ENCODE results near the gene MYO9B. TPM values are rescaled to one million over a fixed set of nuclear protein-coding genes. Genes with fewer than 3 reads are reported as not detected.

Gene MYO9B
- total RNA-seq, 1 experiment from 2014 or later = 94.3 TPM

- TF ChIP-seq ZBTB43 (CRISPR knock-in tag; IDR thresholded peaks at IDR 0.05) (no peak), ZNF263 (CRISPR knock-in tag; IDR thresholded peaks at IDR 0.05; ENCODE audit: low read depth) (no peak), USF2 (CRISPR knock-in tag; IDR thresholded peaks at IDR 0.05) (no peak), ZNF671 (CRISPR knock-in tag; IDR thresholded peaks at IDR 0.05) (no peak), ZNF416 (CRISPR knock-in tag; IDR thresholded peaks at IDR 0.05) (no peak), PREB (CRISPR knock-in tag; IDR thresholded peaks at IDR 0.05; ENCODE audit: borderline replicate concordance) (no peak), NR3C1 (CRISPR knock-in tag; conservative IDR thresholded peaks at IDR 0.05; ENCODE audit: low read depth) (no peak), ATF6 (CRISPR knock-in tag; IDR thresholded peaks at IDR 0.05) (no peak)
- TF ChIP-seq, protein P1, sequence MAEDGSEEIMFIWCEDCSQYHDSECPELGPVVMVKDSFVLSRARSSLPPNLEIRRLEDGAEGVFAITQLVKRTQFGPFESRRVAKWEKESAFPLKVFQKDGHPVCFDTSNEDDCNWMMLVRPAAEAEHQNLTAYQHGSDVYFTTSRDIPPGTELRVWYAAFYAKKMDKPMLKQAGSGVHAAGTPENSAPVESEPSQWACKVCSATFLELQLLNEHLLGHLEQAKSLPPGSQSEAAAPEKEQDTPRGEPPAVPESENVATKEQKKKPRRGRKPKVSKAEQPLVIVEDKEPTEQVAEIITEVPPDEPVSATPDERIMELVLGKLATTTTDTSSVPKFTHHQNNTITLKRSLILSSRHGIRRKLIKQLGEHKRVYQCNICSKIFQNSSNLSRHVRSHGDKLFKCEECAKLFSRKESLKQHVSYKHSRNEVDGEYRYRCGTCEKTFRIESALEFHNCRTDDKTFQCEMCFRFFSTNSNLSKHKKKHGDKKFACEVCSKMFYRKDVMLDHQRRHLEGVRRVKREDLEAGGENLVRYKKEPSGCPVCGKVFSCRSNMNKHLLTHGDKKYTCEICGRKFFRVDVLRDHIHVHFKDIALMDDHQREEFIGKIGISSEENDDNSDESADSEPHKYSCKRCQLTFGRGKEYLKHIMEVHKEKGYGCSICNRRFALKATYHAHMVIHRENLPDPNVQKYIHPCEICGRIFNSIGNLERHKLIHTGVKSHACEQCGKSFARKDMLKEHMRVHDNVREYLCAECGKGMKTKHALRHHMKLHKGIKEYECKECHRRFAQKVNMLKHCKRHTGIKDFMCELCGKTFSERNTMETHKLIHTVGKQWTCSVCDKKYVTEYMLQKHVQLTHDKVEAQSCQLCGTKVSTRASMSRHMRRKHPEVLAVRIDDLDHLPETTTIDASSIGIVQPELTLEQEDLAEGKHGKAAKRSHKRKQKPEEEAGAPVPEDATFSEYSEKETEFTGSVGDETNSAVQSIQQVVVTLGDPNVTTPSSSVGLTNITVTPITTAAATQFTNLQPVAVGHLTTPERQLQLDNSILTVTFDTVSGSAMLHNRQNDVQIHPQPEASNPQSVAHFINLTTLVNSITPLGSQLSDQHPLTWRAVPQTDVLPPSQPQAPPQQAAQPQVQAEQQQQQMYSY (CRISPR knock-in tag; IDR thresholded peaks at IDR 0.05) = no peak
- TF ChIP-seq, protein P2, sequence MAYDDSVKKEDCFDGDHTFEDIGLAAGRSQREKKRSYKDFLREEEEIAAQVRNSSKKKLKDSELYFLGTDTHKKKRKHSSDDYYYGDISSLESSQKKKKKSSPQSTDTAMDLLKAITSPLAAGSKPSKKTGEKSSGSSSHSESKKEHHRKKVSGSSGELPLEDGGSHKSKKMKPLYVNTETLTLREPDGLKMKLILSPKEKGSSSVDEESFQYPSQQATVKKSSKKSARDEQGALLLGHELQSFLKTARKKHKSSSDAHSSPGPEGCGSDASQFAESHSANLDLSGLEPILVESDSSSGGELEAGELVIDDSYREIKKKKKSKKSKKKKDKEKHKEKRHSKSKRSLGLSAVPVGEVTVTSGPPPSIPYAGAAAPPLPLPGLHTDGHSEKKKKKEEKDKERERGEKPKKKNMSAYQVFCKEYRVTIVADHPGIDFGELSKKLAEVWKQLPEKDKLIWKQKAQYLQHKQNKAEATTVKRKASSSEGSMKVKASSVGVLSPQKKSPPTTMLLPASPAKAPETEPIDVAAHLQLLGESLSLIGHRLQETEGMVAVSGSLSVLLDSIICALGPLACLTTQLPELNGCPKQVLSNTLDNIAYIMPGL (CRISPR knock-in tag; IDR thresholded peaks at IDR 0.05) = no peak
Observed at GRCh38 chr19:17172624-17173345, 97.2 kb downstream of the MYO9B start (continued).

GRCh38 chr19:17178291-17178690 is 102.7 kb downstream of the MYO9B start:
- peaks cover 13% of the 10 kb centered on the region for H3K36me3 Mint-ChIP-seq
- H3K4me1 Mint-ChIP-seq = peaks cover 14% of the 10 kb centered on the region
- DNase-seq (ENCODE audit: low spot score) = no peak
- no peak overlapping the region for H3K27ac Mint-ChIP-seq
- H3K9me3 Mint-ChIP-seq = no peaks in the 10 kb centered on the region
- no peak for ATAC-seq
- no peak overlapping the region for H3K4me3 Mint-ChIP-seq
- H3K27me3 Mint-ChIP-seq (ENCODE audit: low read depth) = no peaks in the 10 kb centered on the region
- POLR2A ChIA-PET = no interaction called here
- CTCF ChIA-PET = no interaction called here
- TF ChIP-seq PREB (CRISPR knock-in tag; IDR thresholded peaks at IDR 0.05; ENCODE audit: borderline replicate concordance) (no peak), GABPB1 (CRISPR knock-in tag; IDR thresholded peaks at IDR 0.05) (no peak), AFF4 (CRISPR knock-in tag; IDR thresholded peaks at IDR 0.05; ENCODE audit: borderline replicate concordance) (no peak)
- TF ChIP-seq, protein P3, sequence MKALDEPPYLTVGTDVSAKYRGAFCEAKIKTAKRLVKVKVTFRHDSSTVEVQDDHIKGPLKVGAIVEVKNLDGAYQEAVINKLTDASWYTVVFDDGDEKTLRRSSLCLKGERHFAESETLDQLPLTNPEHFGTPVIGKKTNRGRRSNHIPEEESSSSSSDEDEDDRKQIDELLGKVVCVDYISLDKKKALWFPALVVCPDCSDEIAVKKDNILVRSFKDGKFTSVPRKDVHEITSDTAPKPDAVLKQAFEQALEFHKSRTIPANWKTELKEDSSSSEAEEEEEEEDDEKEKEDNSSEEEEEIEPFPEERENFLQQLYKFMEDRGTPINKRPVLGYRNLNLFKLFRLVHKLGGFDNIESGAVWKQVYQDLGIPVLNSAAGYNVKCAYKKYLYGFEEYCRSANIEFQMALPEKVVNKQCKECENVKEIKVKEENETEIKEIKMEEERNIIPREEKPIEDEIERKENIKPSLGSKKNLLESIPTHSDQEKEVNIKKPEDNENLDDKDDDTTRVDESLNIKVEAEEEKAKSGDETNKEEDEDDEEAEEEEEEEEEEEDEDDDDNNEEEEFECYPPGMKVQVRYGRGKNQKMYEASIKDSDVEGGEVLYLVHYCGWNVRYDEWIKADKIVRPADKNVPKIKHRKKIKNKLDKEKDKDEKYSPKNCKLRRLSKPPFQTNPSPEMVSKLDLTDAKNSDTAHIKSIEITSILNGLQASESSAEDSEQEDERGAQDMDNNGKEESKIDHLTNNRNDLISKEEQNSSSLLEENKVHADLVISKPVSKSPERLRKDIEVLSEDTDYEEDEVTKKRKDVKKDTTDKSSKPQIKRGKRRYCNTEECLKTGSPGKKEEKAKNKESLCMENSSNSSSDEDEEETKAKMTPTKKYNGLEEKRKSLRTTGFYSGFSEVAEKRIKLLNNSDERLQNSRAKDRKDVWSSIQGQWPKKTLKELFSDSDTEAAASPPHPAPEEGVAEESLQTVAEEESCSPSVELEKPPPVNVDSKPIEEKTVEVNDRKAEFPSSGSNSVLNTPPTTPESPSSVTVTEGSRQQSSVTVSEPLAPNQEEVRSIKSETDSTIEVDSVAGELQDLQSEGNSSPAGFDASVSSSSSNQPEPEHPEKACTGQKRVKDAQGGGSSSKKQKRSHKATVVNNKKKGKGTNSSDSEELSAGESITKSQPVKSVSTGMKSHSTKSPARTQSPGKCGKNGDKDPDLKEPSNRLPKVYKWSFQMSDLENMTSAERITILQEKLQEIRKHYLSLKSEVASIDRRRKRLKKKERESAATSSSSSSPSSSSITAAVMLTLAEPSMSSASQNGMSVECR (CRISPR knock-in tag; IDR thresholded peaks at IDR 0.05; ENCODE audit: borderline replicate concordance) = no peak
